Immature natural killer cell (primary cell): ENCODE data around the gene HHATL. TPM values are rescaled to one million over a fixed set of nuclear protein-coding genes. Genes with fewer than 3 reads are reported as not detected.
A peak's percentile ranks its signal among the peaks of the same experiment; 100 is the strongest.

Source experiments
- DNase-seq, 3 donors: peaks; one replicate each; pipeline ENCODE4 v3.0.0; 2022; ENCODE audit warnings: mixed read lengths in 1 of 3
- H3K27ac Mint-ChIP-seq, 6 donors: one replicate each; pipeline ENCODE4 v1.8.0; 2020; ENCODE audit warnings: mixed read lengths in 6 of 6, mild to moderate bottlenecking in 5 of 6, inconsistent platforms in 4 of 6, moderate library complexity in 3 of 6
- H3K27me3 Mint-ChIP-seq, 3 donors: one replicate each; pipeline ENCODE4 v1.8.0; 2020 to 2021; ENCODE audit warnings: low read depth in 3 of 3, mild to moderate bottlenecking in 3 of 3, mixed read lengths in 3 of 3, moderate library complexity in 3 of 3, inconsistent platforms in 1 of 3
- H3K36me3 Mint-ChIP-seq, 3 donors: one replicate each; pipeline ENCODE4 v1.8.0; 2020; ENCODE audit warnings: mixed read lengths in 3 of 3, inconsistent platforms in 2 of 3, mild to moderate bottlenecking in 2 of 3
- H3K4me1 Mint-ChIP-seq, 2 donors: one replicate each; pipeline ENCODE4 v1.8.0; 2020; ENCODE audit warnings: inconsistent platforms in 2 of 2, mild to moderate bottlenecking in 2 of 2, mixed read lengths in 2 of 2, moderate library complexity in 1 of 2
- H3K4me3 Mint-ChIP-seq, 5 donors: one replicate each; pipeline ENCODE4 v1.8.0; 2020; ENCODE audit warnings: mild to moderate bottlenecking in 5 of 5, mixed read lengths in 5 of 5, inconsistent platforms in 3 of 5, moderate library complexity in 3 of 5
- H3K9me3 Mint-ChIP-seq, 6 donors: one replicate each; pipeline ENCODE4 v1.8.0; 2020; ENCODE audit warnings: mild to moderate bottlenecking in 6 of 6, mixed read lengths in 6 of 6, inconsistent platforms in 4 of 6, moderate library complexity in 3 of 6
- polyA plus RNA-seq, 3 donors: library from polyadenylated mRNA; unstranded; fragments of 300-500 nt; fragmentation: Illumina TruSeq; gene quantifications; one replicate each; pipeline ENCODE4 v1.2.3, GENCODE V29; 2021

HHATL gene
- polyA plus RNA-seq, 3 donors from 2014 or later = not detected

DNA sequence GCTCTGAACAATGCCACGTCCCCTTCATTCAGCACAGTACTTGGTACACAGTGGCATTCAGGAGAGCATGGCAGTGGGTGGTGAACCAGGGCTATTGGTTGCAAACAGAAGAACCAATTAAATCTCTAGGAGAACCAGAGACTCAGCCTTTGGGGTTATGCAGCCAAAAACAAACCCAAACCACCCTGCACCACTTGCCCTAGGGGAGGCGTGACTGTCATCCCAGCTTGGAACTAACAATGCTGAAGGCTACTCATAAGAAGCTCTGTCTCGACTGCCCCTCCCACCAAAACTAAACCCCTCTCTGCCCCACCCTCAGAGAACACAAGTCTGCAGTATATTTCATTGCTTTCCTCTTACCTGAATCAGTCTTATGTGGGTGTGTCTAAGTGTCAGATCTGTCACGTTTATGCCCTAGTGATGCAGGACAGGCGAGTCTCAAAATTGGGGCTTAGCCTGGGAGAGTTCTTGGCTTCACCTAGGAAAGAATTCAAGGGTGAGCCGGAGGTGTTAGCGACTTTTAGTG is 32.5 kb downstream of the HHATL start:
- H3K4me3 Mint-ChIP-seq = no peak overlapping the region
- no peaks in the 10 kb centered on the region for H3K4me1 Mint-ChIP-seq
- no peaks in the 10 kb centered on the region for H3K36me3 Mint-ChIP-seq

DNA sequence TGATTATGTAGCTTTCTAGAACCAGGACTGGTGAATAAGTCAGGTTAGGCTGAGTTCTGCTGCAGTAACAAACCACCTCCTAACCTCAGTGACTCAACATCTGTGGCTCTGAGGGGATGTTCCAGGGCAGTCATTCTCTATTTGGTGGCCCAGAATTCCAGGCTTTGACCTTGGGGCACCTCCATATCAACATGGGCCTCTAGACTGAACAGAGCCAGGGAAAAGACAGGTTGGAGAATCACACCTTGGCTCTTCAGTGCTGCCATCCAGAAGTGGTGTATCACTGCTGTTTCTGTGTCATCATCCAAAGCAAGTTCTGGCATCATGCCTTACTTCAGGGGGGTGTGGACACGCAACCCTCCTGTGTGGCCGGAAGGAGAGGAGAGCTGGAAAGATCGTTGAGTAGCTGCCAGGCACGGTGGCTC is 33.8 kb downstream of the HHATL start:
- H3K27me3 Mint-ChIP-seq = peaks cover 0 to 9% (median 0%) of the 10 kb centered on the region in 3 donors
- no peaks in the 10 kb centered on the region for H3K4me1 Mint-ChIP-seq
- H3K4me3 Mint-ChIP-seq = no peak overlapping the region
- DNase-seq = no peak
- no peaks in the 10 kb centered on the region for H3K36me3 Mint-ChIP-seq
- no peak overlapping the region for H3K27ac Mint-ChIP-seq
- no peaks in the 10 kb centered on the region for H3K9me3 Mint-ChIP-seq

More for the DNA sequence above, 32.5 kb downstream of the HHATL start:
- Mint-ChIP-seq H3K27me3 (peaks cover 0 to 9% (median 0%) of the 10 kb centered on the region in 3 donors), H3K27ac (no peak overlapping the region), H3K9me3 (no peaks in the 10 kb centered on the region)
- no peak for DNase-seq

DNA sequence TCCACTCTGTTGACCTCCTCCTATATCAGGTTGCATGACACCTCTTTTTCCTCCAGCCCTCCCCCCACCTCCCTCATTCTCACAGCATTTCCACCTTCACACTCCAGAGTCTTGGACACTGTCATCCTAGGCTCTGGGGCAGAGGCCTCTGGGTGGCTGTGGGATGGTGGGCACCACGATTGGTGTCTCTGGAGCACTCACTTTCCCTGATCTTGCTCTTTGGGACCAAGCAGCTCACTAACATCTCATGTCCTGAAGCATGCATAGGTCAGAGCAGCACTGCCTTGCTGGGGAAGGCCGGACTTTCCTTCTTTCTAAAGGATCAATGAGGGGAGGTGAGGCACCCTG is 34.2 kb downstream of the HHATL start:
- DNase-seq = no peak
- Mint-ChIP-seq H3K27me3 (peaks cover 0 to 9% (median 0%) of the 10 kb centered on the region in 3 donors), H3K36me3 (no peaks in the 10 kb centered on the region), H3K4me3 (no peak overlapping the region), H3K27ac (no peak overlapping the region), H3K4me1 (no peaks in the 10 kb centered on the region), H3K9me3 (no peaks in the 10 kb centered on the region)

DNA sequence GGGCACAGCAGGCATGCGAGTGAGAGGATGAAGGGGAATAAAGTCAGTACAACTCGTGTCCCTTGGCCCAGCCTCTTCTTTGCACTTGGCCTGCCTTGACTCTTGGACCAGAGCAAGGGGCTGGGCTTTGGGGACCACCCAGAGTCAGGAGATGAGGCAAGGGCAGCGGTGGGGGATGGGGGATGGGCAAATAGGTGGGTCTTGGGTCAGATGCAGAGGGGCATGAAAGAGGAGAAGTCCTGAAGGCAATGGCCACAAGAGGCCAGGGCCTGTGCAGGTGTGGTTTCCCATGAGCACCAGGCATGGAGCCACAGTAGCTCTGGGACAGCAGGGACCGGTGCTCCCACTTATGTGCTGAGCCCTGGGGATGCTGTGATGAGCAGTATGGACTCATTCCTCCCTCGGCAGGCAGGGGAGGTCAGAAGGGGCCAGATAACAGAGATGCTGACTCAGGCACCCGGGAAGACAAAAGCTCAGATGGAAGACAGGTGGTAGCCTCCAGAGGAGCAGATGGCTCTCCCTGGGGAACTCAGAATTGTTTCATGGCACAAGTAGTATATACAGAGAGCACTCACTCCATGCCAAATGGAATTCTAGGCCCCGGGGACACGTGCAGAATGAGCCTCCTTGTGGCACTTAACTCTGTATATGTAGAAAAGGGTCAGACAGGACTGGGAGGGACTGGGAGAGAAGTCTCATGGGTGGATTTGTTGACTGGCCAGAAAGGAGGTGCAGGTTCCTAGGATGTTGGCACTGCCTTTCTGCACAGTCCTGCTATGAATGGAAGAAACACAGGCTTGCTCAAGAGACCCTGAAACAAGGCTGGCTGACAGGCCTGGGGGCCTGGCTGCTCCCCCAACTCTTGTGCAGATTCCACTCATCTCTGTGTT is 34.8 kb downstream of the HHATL start:
- no peak overlapping the region for H3K4me3 Mint-ChIP-seq
- H3K4me1 Mint-ChIP-seq = no peaks in the 10 kb centered on the region
- H3K36me3 Mint-ChIP-seq = no peaks in the 10 kb centered on the region
- DNase-seq = no peak
- no peak overlapping the region for H3K27ac Mint-ChIP-seq
- H3K9me3 Mint-ChIP-seq = no peaks in the 10 kb centered on the region
- peaks cover 0 to 9% (median 0%) of the 10 kb centered on the region in 3 donors for H3K27me3 Mint-ChIP-seq

DNA sequence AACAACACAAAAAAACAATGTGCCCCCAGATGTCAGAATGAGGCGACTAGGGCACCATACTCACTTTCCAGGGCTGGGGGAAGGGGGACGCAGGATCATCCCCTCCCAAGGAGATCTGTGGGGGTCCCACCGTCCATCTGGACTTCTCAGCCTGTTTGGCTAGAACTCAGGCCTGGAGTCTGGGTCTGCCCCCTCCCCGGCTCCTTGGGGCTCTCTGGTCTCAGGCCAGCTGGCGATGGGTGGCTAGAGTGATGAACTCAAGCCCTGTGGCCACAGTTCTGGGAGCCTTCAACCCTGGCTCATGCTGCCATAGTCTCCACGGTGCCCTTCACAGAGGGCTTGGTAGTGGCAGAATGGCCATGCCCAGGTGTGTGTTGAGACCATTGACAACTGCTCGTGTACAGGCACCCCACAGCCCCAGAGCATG is 35.5 kb downstream of the HHATL start:
- Mint-ChIP-seq H3K36me3 (no peaks in the 10 kb centered on the region), H3K9me3 (no peaks in the 10 kb centered on the region), H3K4me1 (no peaks in the 10 kb centered on the region), H3K4me3 (no peak overlapping the region), H3K27ac (no peak overlapping the region), H3K27me3 (peaks cover 0 to 9% (median 0%) of the 10 kb centered on the region in 3 donors)
- DNase-seq = no peak

DNA sequence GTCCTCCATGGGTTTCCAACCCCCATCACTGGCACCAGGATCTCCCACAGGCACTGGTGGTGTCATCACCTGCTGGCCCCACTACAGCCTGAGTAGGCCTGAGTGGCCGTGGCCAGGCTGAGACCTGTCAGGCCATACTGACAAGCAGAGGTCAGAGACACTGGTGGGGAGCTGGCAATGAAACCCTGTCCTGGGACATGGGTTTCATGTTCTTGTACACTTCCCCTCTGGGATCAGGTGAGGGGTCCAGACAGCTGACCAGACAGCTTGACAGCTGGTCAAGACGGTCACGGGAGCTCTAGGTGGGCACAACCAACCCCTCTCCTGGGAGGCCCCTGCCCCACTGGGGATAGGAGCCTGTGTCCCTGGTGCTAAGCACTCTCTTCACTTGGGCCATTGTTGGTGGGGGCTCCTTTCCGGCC is 36.0 kb downstream of the HHATL start:
- Mint-ChIP-seq H3K9me3 (no peaks in the 10 kb centered on the region), H3K4me1 (no peaks in the 10 kb centered on the region), H3K27ac (no peak overlapping the region), H3K36me3 (no peaks in the 10 kb centered on the region), H3K4me3 (no peak overlapping the region), H3K27me3 (peaks cover 0 to 9% (median 0%) of the 10 kb centered on the region in 3 donors)
- no peak for DNase-seq

DNA sequence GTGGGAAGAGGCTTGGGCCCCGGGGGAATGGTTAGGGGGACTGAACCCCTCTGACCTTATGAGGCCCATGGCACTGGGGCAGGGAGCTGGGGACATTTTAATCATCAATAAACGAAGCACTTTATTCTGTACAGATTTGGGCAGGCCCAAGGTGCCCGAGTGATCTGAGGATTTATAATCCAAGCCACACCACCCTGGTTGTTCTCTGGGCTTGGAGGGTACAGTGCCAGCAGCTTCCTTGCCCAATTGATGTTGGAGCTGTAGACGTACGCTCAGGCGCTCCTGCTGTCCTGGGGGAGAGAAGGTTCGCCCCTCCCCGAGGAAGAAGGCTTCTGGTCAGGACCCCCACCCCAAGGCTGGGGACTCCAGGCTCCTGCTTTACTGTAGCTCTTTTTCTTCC is 36.6 kb downstream of the HHATL start:
- H3K4me1 Mint-ChIP-seq = no peaks in the 10 kb centered on the region
- no peaks in the 10 kb centered on the region for H3K9me3 Mint-ChIP-seq
- H3K4me3 Mint-ChIP-seq = no peak overlapping the region
- H3K27me3 Mint-ChIP-seq = peaks cover 0 to 9% (median 0%) of the 10 kb centered on the region in 3 donors
- no peaks in the 10 kb centered on the region for H3K36me3 Mint-ChIP-seq
- H3K27ac Mint-ChIP-seq = no peak overlapping the region
- no peak for DNase-seq

DNA sequence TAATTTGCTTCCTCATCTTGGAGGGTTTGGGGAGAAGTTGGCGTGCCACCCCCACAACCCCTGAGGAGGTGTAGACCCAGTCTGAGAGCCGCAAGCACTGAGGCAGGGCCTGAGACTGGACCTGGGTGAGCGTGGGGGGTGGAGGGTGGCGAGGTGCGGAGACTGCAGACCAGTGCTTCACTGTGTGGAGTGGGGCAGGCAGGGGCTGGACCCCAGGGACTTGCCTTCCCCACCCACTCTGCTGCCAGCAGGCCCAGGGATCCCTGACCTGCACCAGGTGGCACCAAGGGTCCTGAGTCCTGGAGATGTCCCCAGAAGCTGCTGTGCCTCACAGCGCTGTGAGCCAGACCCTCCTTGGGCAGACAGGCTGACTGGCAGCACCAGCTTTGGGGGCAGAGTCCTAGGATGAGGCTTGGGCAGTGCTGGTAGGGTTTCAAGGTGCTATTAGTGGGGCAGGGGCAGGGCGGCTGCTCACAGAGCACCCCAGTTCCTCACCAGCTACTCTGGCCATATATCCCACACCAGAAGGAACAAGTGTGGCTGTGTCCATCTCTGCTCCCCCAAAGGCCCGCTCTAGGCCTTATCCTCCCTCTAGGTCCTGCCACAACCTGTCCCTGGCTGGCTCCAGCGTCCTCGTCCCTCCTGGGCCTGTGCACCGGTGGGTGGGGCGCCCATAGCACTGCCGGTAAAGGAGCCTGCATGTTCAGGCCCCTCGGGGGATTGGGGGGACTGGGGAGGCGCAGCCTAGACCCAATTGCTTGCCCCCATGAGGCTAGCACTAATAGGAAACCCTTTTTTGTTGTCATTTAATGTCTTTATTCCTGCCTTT is 37.3 kb downstream of the HHATL start:
- no peaks in the 10 kb centered on the region for H3K9me3 Mint-ChIP-seq
- H3K27ac Mint-ChIP-seq = no peak overlapping the region
- DNase-seq = no peak
- H3K36me3 Mint-ChIP-seq = no peaks in the 10 kb centered on the region
- no peak overlapping the region for H3K4me3 Mint-ChIP-seq
- H3K4me1 Mint-ChIP-seq = no peaks in the 10 kb centered on the region
- H3K27me3 Mint-ChIP-seq = peaks cover 0 to 11% (median 0%) of the 10 kb centered on the region in 3 donors

DNA sequence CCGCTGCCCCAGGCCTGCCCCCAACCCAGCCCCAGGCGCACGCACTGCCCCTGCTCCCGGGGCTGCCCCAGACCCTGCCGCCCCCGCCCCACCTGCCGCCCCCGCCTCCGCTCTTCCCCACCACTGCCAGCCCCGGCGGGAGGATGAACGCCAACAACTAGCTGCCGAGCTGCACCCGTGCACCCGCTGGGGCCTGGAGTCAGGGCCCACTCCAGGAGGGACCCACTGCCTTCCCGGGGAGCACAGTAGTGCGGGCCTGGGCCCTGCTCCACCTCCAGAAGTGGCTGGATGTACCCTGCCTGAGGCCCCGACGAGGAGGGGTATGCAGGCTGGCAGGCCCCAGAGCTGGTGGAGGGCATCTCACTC is 38.2 kb downstream of the HHATL start:
- DNase-seq = no peak
- H3K4me1 Mint-ChIP-seq = no peaks in the 10 kb centered on the region
- no peaks in the 10 kb centered on the region for H3K9me3 Mint-ChIP-seq
- H3K27ac Mint-ChIP-seq = no peak overlapping the region
- H3K36me3 Mint-ChIP-seq = no peaks in the 10 kb centered on the region
- H3K27me3 Mint-ChIP-seq = peaks cover 0 to 9% (median 2%) of the 10 kb centered on the region in 3 donors
- no peak overlapping the region for H3K4me3 Mint-ChIP-seq

DNA sequence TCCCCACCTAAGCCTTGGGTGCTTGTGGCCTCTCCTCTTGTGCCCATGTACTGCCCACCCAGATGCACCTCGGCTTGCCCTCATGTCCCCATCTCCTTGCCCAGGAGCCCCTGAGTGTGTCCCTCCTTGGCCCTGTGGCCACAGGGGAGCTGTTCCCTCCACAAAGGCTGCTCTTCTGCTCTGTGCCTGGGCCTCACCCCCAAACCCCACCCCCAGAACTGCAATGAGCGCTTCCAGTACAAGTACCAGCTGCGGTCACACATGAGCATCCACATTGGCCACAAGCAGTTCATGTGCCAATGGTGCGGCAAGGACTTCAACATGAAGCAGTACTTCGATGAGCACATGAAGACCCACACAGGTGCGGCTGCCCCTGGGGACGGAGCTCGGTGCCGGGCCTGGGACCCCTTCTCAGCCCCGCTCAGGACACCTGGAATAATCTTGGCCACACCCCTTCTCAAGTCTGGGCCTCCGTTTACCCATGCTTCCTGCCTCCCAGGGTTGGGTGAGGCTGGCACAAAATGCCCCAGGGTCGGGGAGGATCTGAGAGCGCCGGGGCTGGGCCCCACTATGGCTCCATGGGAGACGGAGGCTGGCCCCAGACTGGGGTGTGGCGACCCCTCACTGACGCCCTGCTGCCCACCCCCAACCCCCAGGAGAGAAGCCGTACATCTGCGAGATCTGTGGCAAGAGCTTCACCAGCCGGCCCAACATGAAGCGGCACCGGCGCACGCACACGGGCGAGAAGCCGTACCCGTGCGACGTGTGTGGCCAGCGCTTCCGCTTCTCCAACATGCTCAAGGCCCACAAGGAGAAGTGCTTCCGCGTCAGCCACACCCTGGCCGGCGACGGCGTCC is 38.8 kb downstream of the HHATL start:
- Mint-ChIP-seq H3K27ac (no peak overlapping the region), H3K9me3 (no peaks in the 10 kb centered on the region), H3K4me3 (peak overlapping the region in 1 of 5 donors; percentile 21), H3K27me3 (peaks cover 0 to 9% (median 2%) of the 10 kb centered on the region in 3 donors), H3K36me3 (no peaks in the 10 kb centered on the region), H3K4me1 (no peaks in the 10 kb centered on the region)
- DNase-seq = no peak

DNA sequence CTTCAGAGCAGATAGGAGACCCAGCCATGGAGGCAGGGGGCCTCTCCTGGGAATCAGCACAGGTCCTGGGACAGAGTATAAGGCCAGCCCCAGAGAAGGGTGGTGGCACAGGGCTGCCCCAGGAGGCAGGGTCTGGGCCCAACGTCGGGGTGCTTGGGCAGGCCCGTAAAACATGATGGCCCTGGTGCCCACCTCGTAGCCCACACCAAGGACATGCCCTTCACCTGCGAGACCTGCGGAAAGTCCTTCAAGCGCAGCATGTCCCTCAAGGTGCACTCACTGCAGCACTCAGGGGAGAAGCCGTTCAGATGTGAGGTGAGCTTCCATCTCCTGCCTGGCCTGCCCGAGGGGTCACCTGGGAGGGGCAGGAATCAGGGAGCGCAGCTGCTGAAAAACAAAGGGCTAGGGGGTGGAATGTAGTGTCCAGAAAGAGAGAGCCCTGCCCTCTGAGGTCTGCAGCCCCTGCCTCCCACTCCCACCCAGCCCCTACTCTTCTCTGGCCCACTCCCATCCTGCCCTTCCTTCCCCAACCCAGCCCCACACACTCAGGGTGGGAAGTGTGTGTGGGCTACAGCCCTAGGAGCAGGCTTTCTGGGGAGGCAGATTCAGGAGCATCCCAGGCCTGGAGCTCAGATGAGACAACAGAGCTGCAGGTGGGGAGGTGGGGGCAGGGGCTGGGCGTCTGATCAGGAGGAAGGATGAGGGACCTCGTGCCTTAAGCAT is 39.6 kb downstream of the HHATL start:
- no peak for DNase-seq
- Mint-ChIP-seq H3K27ac (no peak overlapping the region), H3K4me1 (no peaks in the 10 kb centered on the region), H3K4me3 (no peak overlapping the region), H3K9me3 (no peaks in the 10 kb centered on the region), H3K27me3 (peaks cover 0 to 6% (median 2%) of the 10 kb centered on the region in 3 donors), H3K36me3 (no peaks in the 10 kb centered on the region)

DNA sequence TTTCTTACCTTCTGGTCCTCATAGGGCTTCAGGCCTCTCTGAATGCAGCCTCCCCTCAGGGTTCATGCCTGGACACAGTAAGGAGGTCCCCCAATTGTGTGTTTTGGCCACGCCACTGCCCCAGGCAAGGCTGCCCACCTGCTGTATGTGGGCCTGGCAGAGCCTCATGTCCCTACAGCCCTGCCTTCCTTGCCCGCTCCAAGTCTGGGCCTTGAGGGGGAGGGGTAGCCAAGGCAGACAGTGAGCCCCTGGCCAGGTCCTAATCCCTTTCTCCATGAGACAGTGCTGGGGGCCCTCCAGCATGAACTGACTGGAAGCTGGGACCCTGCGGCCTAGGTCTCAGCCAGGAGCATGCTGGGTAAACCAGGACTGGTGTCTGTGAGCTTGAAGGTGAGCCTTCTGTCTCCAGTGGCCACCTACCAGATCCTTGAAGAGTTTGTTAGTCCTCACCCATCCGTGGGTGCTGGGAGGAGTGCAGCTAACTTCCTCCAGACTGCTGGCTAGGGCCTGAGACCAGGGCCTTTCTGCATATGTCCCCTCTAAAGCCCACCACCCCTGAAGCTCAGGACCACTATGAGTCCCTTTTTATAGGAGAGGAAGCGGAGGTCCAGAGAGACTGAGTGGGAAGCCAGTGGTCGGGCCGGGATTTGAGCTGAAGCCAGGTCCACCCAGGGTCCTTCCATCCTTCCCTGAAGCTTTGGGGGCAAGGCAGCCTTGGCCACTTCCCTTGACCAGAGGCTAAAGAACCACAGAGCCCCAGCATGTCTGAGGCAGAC is 40.4 kb downstream of the HHATL start:
- Mint-ChIP-seq H3K4me3 (no peak overlapping the region), H3K27ac (no peak overlapping the region), H3K9me3 (no peaks in the 10 kb centered on the region), H3K36me3 (no peaks in the 10 kb centered on the region), H3K27me3 (peaks cover 0 to 6% (median 2%) of the 10 kb centered on the region in 3 donors), H3K4me1 (no peaks in the 10 kb centered on the region)
- DNase-seq = no peak
